WTC11 (cell line): ENCODE results near the gene CD300E.

Source experiments
- ATF6 ChIP-seq: sonication (generic); formaldehyde crosslinking; IDR thresholded peaks from 2 replicates; pipeline ENCODE4 v1.8.1; 2023; ENCODE audit warnings: mild to moderate bottlenecking, missing genetic modification reagents
- CBFB ChIP-seq: sonication (generic); formaldehyde crosslinking; IDR thresholded peaks from 2 replicates; pipeline ENCODE4 v1.8.1; 2022; ENCODE audit warnings: mild to moderate bottlenecking, low read depth, missing genetic modification reagents
- CTCF ChIP-seq: fragments of 200-600 bp; IDR thresholded peaks from 2 replicates; pipeline ENCODE4 v1.8.0; 2022; ENCODE audit warnings: antibody characterized with exemption
- E2F4 ChIP-seq: sonication (generic); formaldehyde crosslinking; IDR thresholded peaks from 2 replicates; pipeline ENCODE4 v1.8.1; 2022; ENCODE audit warnings: low read depth, mild to moderate bottlenecking, moderate library complexity, missing genetic modification reagents, borderline replicate concordance
- E2F5 ChIP-seq: sonication (generic); formaldehyde crosslinking; IDR thresholded peaks from 2 replicates; pipeline ENCODE4 v1.8.1; 2022; ENCODE audit warnings: mild to moderate bottlenecking, moderate library complexity, missing genetic modification reagents
- ESRRA ChIP-seq: sonication (generic); formaldehyde crosslinking; IDR thresholded peaks from 2 replicates; pipeline ENCODE4 v1.8.1; 2022; ENCODE audit warnings: mild to moderate bottlenecking, missing genetic modification reagents, borderline replicate concordance
- KAT7 ChIP-seq: sonication (generic); formaldehyde crosslinking; IDR thresholded peaks from 2 replicates; pipeline ENCODE4 v1.8.1; 2023; ENCODE audit warnings: missing genetic modification reagents, mild to moderate bottlenecking, borderline replicate concordance
- RELA ChIP-seq: sonication (generic); formaldehyde crosslinking; IDR thresholded peaks from 2 replicates; pipeline ENCODE4 v1.8.1; 2022; ENCODE audit warnings: missing genetic modification reagents, mild to moderate bottlenecking, borderline replicate concordance
- SMAD3 ChIP-seq: sonication (generic); formaldehyde crosslinking; IDR thresholded peaks from 2 replicates; pipeline ENCODE4 v1.8.0; 2022; ENCODE audit warnings: missing genetic modification reagents, mild to moderate bottlenecking, borderline replicate concordance
- SP1 ChIP-seq: sonication (generic); formaldehyde crosslinking; conservative IDR thresholded peaks from 2 replicates; pipeline ENCODE4 v1.8.1; 2022; ENCODE audit warnings: missing genetic modification reagents
- TCF7 ChIP-seq: sonication (generic); formaldehyde crosslinking; IDR thresholded peaks from 2 replicates; pipeline ENCODE4 v1.8.0; 2022; ENCODE audit warnings: mild to moderate bottlenecking, low read depth, missing genetic modification reagents, moderate library complexity
- USF2 ChIP-seq: sonication (generic); formaldehyde crosslinking; IDR thresholded peaks from 2 replicates; pipeline ENCODE4 v1.8.1; 2023; ENCODE audit warnings: mild to moderate bottlenecking, missing genetic modification reagents, moderate library complexity
- ZNF317 ChIP-seq: sonication (generic); formaldehyde crosslinking; IDR thresholded peaks from 2 replicates; pipeline ENCODE4 v1.8.1; 2023; ENCODE audit warnings: low read depth, mild to moderate bottlenecking, moderate library complexity, missing genetic modification reagents, borderline replicate concordance

- TF ChIP-seq E2F5 = no peak
- TF ChIP-seq E2F4 (CRISPR knock-in tag) = no peak
- no peak for TF ChIP-seq CBFB (CRISPR knock-in tag)
- TF ChIP-seq TCF7 (CRISPR knock-in tag) = no peak
- TF ChIP-seq CTCF = no peak
- TF ChIP-seq SP1 (CRISPR knock-in tag) = no peak
- TF ChIP-seq ESRRA = no peak
- TF ChIP-seq KAT7 (CRISPR knock-in tag) = no peak
- no peak for TF ChIP-seq SMAD3 (CRISPR knock-in tag)
- no peak for TF ChIP-seq ZNF317 (CRISPR knock-in tag)
- TF ChIP-seq USF2 = no peak
- TF ChIP-seq RELA (CRISPR knock-in tag) = no peak
- TF ChIP-seq ATF6 (CRISPR knock-in tag) = no peak
Measured at GRCh38 chr17:74568106-74568873, 55.2 kb downstream of the CD300E start.
